HUES6 (cell line): Measurements from ENCODE around the gene ESYT2.

Source experiments
- H3K27ac ChIP-seq: 2 replicates; pipeline ENCODE4 v1.7.0; 2013; ENCODE audit warnings: low read depth, mild to moderate bottlenecking, low read length, inconsistent platforms
- H3K27me3 ChIP-seq: 2 replicates; pipeline ENCODE4 v1.6.1; 2013; ENCODE audit warnings: low read length; ENCODE audit not compliant: control insufficient read depth, insufficient read depth
- H3K36me3 ChIP-seq: 2 replicates; pipeline ENCODE4 v1.6.1; 2013; ENCODE audit warnings: low read length; ENCODE audit not compliant: control insufficient read depth, insufficient read depth
- H3K4me1 ChIP-seq: 2 replicates; pipeline ENCODE4 v1.6.1; 2013; ENCODE audit warnings: low read length; ENCODE audit not compliant: control insufficient read depth, insufficient read depth
- H3K4me3 ChIP-seq: 2 replicates; pipeline ENCODE4 v1.5.1; 2013; ENCODE audit warnings: low read depth, low read length
- H3K9ac ChIP-seq: one replicate; pipeline ENCODE4 v1.6.1; 2013; ENCODE audit warnings: mild to moderate bottlenecking, low read length
- H3K9me3 ChIP-seq: 2 replicates; pipeline ENCODE4 v1.6.1; 2013; ENCODE audit warnings: low read depth, low read length; ENCODE audit not compliant: control insufficient read depth, insufficient read depth

Gene ESYT2

GRCh38 chr7:158731761-158732160, 97.5 kb downstream of the ESYT2 start:
- Histone ChIP-seq H3K9ac (no peak overlapping the region), H3K36me3 (peaks cover 30% of the 10 kb centered on the region), H3K27ac (no peak overlapping the region)

DNA sequence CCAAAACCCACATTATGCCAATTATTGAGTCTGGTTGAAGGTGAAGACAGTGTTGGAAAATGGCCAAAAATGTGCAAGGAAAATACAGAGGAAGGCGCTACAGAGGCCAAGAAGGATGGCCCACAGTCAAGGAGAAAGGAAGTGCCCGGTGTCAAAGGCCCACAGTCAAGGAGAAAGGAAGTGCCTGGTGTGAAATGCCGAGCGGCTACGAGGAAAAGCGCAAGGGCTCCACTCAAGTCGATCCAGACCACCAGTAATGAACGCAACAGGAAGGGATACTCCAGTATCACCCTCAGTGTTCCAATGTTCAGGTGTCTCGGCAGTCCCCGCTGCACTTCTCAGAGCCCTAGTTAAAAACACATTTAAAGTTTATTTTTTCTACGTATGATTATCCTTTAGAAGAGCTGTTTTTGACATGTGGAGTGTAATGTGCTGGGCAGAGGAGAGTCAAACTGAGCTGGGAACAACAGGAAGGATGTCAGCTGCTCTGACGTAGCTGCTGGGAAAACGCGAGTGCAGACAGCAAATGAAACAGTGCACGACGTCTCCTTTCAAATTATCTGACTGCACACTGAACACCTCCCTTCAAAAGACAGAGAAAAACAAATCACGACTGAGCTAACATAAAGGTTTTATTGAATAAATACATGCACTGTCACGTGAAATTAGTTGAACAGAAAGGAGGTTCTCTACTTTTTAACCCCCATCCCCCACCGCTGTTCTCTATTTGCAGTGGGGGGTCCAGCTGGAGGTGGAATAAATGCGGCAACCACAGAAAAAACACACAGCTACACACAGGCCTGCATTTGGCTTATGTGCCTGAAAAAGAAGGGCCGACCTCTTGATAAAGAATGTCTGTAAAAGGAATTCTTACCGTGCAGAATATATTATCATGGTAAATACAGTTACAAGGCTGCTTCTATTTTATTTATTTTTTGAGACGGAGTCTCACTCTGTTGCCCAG, 98.6 kb downstream of the ESYT2 start:
- H3K4me3 ChIP-seq: no peak overlapping the region
- peaks cover 6% of the 10 kb centered on the region; the same call in 1 of the 2 replicates for H3K4me1 ChIP-seq
- no peak overlapping the region for H3K27ac ChIP-seq
- H3K27me3 ChIP-seq: no peaks in the 10 kb centered on the region
- no peaks in the 10 kb centered on the region for H3K9me3 ChIP-seq
- no peak overlapping the region for H3K9ac ChIP-seq
- H3K36me3 ChIP-seq: peaks cover 21% of the 10 kb centered on the region

More at GRCh38 chr7:158731761-158732160, 97.5 kb downstream of the ESYT2 start:
- no peaks in the 10 kb centered on the region for H3K27me3 ChIP-seq
- no peak overlapping the region for H3K4me3 ChIP-seq
- peaks cover 6% of the 10 kb centered on the region; the same call in 1 of the 2 replicates for H3K4me1 ChIP-seq
- no peaks in the 10 kb centered on the region for H3K9me3 ChIP-seq

GRCh38 chr7:158729646-158730382, 99.5 kb downstream of the ESYT2 start:
- Histone ChIP-seq H3K9ac (no peak overlapping the region), H3K36me3 (peaks cover 13% of the 10 kb centered on the region), H3K9me3 (no peaks in the 10 kb centered on the region), H3K27ac (no peak overlapping the region), H3K4me3 (no peak overlapping the region), H3K4me1 (peaks cover 6% of the 10 kb centered on the region; the same call in 1 of the 2 replicates), H3K27me3 (no peaks in the 10 kb centered on the region)

GRCh38 chr7:158728911-158729645, 100.2 kb downstream of the ESYT2 start:
- Histone ChIP-seq H3K27ac (no peak overlapping the region), H3K9me3 (no peaks in the 10 kb centered on the region), H3K9ac (no peak overlapping the region), H3K36me3 (peaks cover 8% of the 10 kb centered on the region), H3K4me3 (no peak overlapping the region), H3K27me3 (no peaks in the 10 kb centered on the region), H3K4me1 (peaks cover 6% of the 10 kb centered on the region; the same call in 1 of the 2 replicates)

DNA sequence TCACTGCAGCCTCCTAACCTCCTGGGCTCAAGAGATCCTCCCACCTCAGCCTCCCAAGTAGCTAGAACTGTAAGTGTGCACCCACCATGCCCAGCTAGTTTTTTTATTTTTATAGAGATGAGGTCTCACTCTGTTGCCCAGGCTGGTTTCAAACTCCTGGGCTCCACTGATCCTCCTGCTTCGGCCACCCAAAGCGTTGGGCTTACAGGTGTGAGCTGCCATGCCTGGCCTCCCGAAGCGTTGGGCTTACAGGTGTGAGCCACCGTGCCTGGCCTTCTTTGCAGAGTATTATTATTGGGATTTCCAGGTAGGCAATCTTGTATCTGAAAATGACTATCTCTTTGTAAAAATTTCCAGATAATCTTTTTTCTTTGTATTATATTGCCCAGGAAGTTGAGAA, 101.6 kb downstream of the ESYT2 start:
- Histone ChIP-seq H3K4me3 (no peak overlapping the region), H3K27ac (no peak overlapping the region), H3K27me3 (no peaks in the 10 kb centered on the region), H3K9me3 (no peaks in the 10 kb centered on the region), H3K4me1 (peaks cover under 1% of the 10 kb centered on the region; the same call in 1 of the 2 replicates), H3K36me3 (peaks cover 4% of the 10 kb centered on the region; the same call in 1 of the 2 replicates), H3K9ac (no peak overlapping the region)

DNA sequence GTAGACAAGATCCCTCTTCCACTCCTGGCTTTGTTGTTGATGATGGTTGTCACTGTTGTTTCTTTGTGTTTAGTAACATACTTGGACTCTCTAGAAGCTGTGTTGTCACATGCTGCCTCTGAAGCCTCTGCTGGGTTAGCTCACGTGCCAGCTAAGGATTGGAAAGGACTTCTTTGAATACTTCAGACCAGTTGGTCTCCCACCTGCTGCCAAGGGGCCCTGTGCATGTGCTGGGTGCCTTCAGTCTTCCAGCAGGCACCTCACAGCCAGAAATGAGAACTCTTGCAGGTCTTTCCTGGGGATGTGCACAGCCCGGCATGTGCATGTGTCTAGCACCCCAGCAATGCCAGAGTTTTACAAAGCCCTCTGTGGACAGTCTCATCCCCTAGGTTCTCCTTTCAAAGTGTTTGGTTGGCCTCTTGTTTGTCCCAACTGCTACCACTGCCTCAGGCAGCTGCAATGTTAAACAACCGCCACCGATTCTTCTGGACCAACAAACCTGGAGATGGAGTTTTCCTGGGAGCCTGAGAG, 103.0 kb downstream of the ESYT2 start:
- Histone ChIP-seq H3K4me3 (no peak overlapping the region), H3K9ac (no peak overlapping the region), H3K27ac (no peak overlapping the region), H3K27me3 (no peaks in the 10 kb centered on the region), H3K9me3 (no peaks in the 10 kb centered on the region), H3K4me1 (no peaks in the 10 kb centered on the region), H3K36me3 (no peaks in the 10 kb centered on the region)

- Histone ChIP-seq H3K4me3 (no peak overlapping the region), H3K4me1 (no peaks in the 10 kb centered on the region), H3K36me3 (no peaks in the 10 kb centered on the region), H3K27me3 (no peaks in the 10 kb centered on the region), H3K9me3 (no peaks in the 10 kb centered on the region), H3K27ac (no peak overlapping the region), H3K9ac (no peak overlapping the region)
Observed at GRCh38 chr7:158725506-158725800, 103.9 kb downstream of the ESYT2 start.

- Histone ChIP-seq H3K9ac (no peak overlapping the region), H3K4me1 (no peaks in the 10 kb centered on the region), H3K27ac (no peak overlapping the region), H3K36me3 (no peaks in the 10 kb centered on the region), H3K9me3 (no peaks in the 10 kb centered on the region), H3K27me3 (no peaks in the 10 kb centered on the region), H3K4me3 (no peak overlapping the region)
Observed at GRCh38 chr7:158724658-158725505, 104.4 kb downstream of the ESYT2 start.

DNA sequence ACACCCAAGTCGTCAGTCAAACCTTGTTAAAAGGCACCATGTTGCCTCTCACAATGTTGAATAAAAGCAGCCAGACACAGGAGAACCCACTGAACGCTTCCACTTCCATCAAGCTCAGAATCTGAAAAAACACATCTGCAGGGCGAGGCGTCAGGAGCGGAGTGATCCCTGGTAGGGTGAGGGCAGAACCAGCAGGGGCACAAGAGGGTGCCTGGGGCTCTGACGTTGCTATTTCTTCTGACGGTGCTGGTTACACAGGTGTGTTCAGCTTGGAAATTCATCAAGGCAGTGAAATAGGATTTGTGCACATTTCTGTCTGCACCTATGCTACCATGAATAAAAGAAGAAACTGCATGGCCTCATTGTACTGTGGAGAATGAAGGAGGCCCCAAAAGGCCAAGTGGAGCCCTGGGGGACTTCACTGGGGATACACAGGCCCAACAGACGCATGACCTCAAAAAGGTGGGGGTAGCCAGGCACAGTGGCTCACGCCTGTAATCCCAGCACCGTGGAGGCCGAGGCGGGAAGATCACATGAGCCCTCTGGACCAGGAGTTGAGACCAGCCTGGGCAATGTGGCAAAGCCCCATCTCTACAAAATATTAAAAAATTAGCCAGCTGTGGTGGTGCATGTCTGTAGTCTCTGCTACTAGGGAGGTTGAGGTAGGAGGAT, 105.5 kb downstream of the ESYT2 start:
- Histone ChIP-seq H3K9me3 (no peaks in the 10 kb centered on the region), H3K36me3 (no peaks in the 10 kb centered on the region), H3K27me3 (no peaks in the 10 kb centered on the region), H3K4me3 (no peak overlapping the region), H3K9ac (no peak overlapping the region), H3K27ac (no peak overlapping the region), H3K4me1 (no peaks in the 10 kb centered on the region)
